Kidney epithelial cell (primary cell): Measurements from ENCODE around the gene BRINP1. TPM values are rescaled to one million over a fixed set of nuclear protein-coding genes. Genes with fewer than 3 reads are reported as not detected.

Experiments used
- DNase-seq: peaks from one replicate; pipeline ENCODE4 v3.0.0-alpha.2; 2010; ENCODE audit warnings: low read depth
- H3K27me3 ChIP-seq: 2 replicates; pipeline ENCODE4 v1.6.0; 2011; ENCODE audit warnings: low read length; ENCODE audit not compliant: control insufficient read depth, insufficient read depth
- H3K36me3 ChIP-seq: 2 replicates; pipeline ENCODE4 v1.5.1; 2011; ENCODE audit warnings: low read length; ENCODE audit not compliant: control insufficient read depth, insufficient read depth
- H3K4me3 ChIP-seq: 2 replicates; pipeline ENCODE4 v1.5.1; 2011; ENCODE audit warnings: low read depth, mild to moderate bottlenecking, control low read depth, low read length
- total RNA-seq: library from RNA; depleted of rRNA; stranded (reverse); fragments of >200 nt; gene quantifications from 2 replicates; pipeline ENCODE4 v1.2.3, GENCODE V29; 2015
- TF ChIP-seq, protein P1 (sequence below): IDR thresholded peaks from 2 replicates; pipeline ENCODE4 v1.5.1; 2011; ENCODE audit warnings: mild to moderate bottlenecking, moderate library complexity, low read length, control low read depth, inconsistent platforms; ENCODE audit not compliant: insufficient read depth, poor library complexity, severe bottlenecking

Gene BRINP1
- total RNA-seq, 1 donor from 2014 or later, result 0.29 TPM

DNA sequence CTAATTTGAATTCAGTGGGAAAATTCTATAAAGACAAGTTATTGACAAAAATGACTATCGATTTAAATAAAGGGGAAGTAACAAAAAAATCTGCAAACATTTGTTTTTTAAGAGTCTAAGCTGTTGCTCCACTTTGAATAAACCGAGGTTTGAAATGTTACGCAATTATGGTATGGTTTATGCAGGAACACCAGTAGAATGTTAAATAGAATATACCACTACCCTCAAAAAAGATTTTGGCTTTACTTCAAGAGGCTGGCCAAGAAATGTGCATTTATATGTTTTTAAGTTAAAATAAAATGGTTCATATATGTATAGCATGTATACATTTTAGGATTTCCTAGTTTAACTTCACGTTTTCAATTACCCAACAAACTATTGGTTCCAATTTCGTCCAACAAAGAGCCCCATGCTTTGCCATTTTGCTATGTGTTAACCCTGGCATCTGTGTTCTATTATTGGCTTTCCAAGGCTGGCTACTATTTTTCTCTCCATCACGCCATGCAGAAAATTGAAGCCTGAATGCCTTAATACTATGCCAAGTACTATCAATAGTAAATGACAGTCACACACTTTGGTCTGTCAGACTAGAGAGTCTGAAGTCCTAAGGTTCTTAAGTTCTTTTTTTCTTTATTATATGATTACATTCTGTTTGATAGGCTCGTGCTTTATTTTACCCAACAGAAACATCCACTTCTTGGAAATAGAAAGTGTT, 171.2 kb downstream of the BRINP1 start:
- H3K36me3 ChIP-seq, result no peaks in the 10 kb centered on the region
- TF ChIP-seq, protein P1, sequence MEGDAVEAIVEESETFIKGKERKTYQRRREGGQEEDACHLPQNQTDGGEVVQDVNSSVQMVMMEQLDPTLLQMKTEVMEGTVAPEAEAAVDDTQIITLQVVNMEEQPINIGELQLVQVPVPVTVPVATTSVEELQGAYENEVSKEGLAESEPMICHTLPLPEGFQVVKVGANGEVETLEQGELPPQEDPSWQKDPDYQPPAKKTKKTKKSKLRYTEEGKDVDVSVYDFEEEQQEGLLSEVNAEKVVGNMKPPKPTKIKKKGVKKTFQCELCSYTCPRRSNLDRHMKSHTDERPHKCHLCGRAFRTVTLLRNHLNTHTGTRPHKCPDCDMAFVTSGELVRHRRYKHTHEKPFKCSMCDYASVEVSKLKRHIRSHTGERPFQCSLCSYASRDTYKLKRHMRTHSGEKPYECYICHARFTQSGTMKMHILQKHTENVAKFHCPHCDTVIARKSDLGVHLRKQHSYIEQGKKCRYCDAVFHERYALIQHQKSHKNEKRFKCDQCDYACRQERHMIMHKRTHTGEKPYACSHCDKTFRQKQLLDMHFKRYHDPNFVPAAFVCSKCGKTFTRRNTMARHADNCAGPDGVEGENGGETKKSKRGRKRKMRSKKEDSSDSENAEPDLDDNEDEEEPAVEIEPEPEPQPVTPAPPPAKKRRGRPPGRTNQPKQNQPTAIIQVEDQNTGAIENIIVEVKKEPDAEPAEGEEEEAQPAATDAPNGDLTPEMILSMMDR, result no peak
- DNase-seq, result no peak

DNA sequence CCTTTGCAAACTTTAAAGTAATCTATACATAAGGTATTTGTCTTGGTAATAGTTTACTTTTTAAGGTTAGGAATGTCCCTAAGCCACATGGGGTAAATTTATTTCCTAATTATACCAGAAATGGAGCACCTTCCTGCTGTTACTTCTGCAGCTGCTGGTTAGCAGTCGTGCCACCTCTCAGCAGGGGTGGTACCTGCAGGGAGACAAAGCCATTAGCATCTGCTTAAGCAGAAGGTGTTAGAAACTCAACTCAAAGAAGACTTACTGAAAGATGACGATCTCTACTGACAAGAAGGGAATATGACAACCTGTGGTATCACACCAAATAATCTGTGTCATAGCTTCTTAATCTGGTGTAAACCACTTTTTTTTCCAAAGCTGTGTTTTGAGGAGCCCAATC, 173.7 kb downstream of the BRINP1 start:
- no peak for DNase-seq
- Histone ChIP-seq H3K36me3 (no peaks in the 10 kb centered on the region), H3K4me3 (no peak overlapping the region), H3K27me3 (no peaks in the 10 kb centered on the region)
- TF ChIP-seq, protein P1, result no peak

More for the DNA sequence above, 171.2 kb downstream of the BRINP1 start:
- H3K4me3 ChIP-seq, result no peak overlapping the region
- H3K27me3 ChIP-seq, result no peaks in the 10 kb centered on the region

DNA sequence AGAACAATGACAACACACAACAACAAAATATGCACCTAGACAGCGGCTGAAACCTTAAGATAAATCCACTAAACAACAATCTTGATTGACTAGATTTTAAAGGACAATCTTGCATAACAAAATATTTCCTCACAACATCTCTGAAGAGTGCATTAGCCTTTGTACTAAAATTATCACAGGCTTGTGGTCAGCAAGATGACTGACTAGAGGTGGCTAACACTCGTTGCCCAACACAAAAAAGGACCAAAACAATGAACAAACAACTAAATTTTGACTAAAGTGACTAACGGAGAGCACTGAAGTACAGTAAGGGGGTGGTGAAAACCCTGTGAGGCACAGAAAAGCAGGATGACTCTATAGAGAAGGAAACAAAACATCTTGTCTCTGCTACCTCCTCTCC, 183.9 kb downstream of the BRINP1 start:
- TF ChIP-seq, protein P1, result no peak
- no peak overlapping the region for H3K4me3 ChIP-seq
- H3K27me3 ChIP-seq, result no peaks in the 10 kb centered on the region
- DNase-seq, result no peak
- no peaks in the 10 kb centered on the region for H3K36me3 ChIP-seq

DNA sequence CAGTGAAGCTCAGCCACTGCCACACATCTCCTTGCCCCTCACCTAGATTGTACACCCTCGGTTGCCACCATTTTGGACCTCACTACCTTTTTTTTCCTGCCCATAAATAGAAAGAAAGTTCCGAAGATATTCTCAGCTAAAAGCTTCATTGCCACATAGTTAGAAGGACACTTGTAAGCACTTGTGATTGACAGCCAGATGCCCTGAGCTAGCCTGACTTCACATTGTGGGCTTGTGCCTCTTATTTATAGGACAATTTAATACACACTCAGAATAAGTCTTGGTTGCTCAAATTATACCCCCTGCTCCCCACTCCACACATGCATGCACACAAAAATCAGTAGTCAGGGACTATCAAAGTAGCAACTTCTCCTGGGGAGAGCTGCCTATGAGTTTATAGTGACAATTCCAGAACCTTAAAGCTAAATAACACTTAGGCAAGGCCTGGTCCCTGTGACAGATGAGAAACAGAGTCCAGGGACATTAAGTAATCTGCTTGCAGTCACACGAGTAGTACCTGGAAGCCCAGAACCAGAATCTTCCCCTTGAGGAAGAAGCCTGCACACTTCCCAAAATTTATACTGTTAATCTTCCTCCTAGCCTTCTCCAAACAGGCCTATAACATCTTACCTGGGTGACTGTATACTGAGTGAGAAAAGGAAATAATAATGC, 184.8 kb downstream of the BRINP1 start:
- Histone ChIP-seq H3K27me3 (no peaks in the 10 kb centered on the region), H3K4me3 (no peak overlapping the region), H3K36me3 (no peaks in the 10 kb centered on the region)
- DNase-seq, result no peak
- TF ChIP-seq, protein P1, result no peak

DNA sequence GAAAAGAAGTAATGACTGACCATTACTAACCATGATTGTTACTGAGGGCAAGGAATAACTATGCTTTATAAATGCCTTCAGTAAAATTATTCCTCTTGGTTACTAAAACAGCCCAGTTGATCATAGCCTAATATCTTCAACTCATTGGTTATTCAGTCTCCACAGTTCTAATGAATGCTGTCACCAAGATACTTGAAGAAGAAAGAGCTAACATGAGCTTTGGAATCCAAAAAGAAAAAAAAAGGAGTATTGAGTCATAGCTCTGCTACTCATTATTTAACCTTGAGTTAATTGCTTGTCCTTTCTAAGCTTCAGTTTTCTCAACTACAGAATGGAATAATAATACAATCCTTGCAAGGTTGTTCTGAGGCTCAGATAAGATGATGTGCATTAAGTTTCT, 187.7 kb downstream of the BRINP1 start:
- Histone ChIP-seq H3K27me3 (no peaks in the 10 kb centered on the region), H3K36me3 (no peaks in the 10 kb centered on the region), H3K4me3 (no peak overlapping the region)
- DNase-seq, result no peak
- TF ChIP-seq, protein P1, result no peak
